Effector CD4-positive, alpha-beta T cell (primary cell): ENCODE data around the gene HPCA.

ENCODE experiments used
- DNase-seq: peaks from one replicate; pipeline ENCODE4 v3.0.0-alpha.2; 2020

Gene HPCA

DNA sequence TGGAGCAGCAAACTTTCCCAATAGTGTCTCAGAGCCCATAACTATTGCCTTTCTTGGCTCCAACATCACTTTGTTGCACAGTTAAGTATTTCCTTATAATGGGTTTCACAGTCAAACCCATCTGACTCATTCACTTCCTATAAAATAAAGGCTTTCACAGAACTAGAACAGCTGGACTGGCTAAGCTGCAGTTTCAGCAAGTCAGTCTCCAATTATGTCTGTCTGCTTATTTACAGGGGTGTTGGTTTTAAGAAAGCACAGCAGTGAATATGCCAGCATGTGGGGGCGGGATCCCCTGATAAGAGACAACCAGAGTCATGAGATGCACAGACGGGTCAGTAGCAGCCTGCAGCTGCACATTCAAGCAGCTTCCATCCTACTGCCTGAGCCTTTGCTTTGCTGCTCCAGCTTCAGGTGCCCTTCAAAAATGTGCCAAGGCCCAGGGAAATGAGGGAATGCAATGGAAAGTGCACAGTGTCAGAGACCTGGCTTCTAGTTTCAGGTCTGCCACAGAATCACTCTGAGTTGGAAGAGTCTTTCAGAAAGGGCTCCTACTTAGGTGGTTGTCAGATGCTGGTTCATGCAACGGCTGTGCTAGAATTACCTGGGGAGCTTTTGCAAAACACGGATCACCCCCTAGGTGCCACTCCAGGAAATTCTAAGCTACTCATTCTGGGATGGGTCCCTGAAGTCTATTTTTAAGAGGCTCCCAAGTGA, 53.5 kb downstream of the HPCA start:
- DNase-seq: no peak

DNA sequence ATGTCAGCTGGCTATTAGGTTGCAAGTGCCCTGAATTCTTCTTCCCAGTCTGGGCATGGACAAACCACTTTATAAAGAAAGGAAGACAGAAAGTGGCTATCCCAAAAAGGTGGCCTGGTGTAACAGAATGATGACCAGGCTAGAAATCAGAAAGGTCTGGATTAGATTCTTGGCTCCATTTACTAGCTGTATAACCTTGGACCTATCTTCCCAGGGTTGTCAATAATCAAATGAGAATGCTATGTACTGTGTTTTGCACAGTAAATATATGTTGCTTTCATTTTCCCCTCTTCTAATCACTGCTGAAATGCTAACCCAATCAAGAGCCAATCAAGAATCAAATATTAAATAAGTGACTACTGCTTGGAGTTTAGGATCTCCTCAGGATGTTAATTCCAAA, 57.9 kb downstream of the HPCA start:
- no peak for DNase-seq
